ENCODE results near the gene B3GNT8. TPM values are rescaled to one million over a fixed set of nuclear protein-coding genes. Genes with fewer than 3 reads are reported as not detected.
"Not testable (repeated sequence)": the region's sequence is repeated elsewhere in the genome, so short reads cannot be mapped to it uniquely, and the experiment has no call there.

The B3GNT8 gene
- total RNA-seq (2021) (0.20 TPM in 1 of 2 replicates, not detected in the other), Bru-seq, nascent RNA (percentile 31 among the genes with signal in this experiment), BruChase-seq, experiment 1, labeled RNA remaining after a 2-hour chase (percentile 32 among the genes with signal in this experiment), BruChase-seq, experiment 2, labeled RNA remaining after a 6-hour chase (percentile 34 among the genes with signal in this experiment)
- long read RNA-seq: 0 reads

GRCh38 chr19:41426952-41427646 lies at the start of gene B3GNT8:
Gene B3GNT8, minus strand, starts transcription at chr19:41427374. Its CDS starts 596 bp downstream, at chr19:41426778.
- BruUV-seq (replicated peaks): no TSS peak
- no peaks in the 10 kb centered on the region for H3K36me3 ChIP-seq (ENCODE audit: low read depth)
- H3K9me3 ChIP-seq (ENCODE audit: insufficient read depth, low read depth): no peaks in the 10 kb centered on the region
- intact Hi-C loops (cut with micrococcal nuclease; ENCODE audit: unreplicated experiment): no loop called here
- no peaks in the 10 kb centered on the region for H3K9me2 ChIP-seq (ENCODE audit: insufficient read depth)
- ChIA-PET POLR2A (ENCODE audit: unreplicated experiment) (interaction anchor here (0.6 kb wide), 1 partner anchor 12 kb away, joined by 22 read pairs; the partner anchor contains the start of gene DMAC2), CTCF (interaction anchor here (0.7 kb wide), 1 partner anchor 8 kb away, joined by 15 read pairs; no protein-coding TSS in a partner anchor)
- H3K27ac ChIP-seq: no peak within 1 kb of the TSS
- peaks cover 7% of the 10 kb centered on the region; the same call in 1 of the 2 replicates for H3F3A ChIP-seq (ENCODE audit: insufficient read depth, low read depth)
- TF ChIP-seq, protein P1, sequence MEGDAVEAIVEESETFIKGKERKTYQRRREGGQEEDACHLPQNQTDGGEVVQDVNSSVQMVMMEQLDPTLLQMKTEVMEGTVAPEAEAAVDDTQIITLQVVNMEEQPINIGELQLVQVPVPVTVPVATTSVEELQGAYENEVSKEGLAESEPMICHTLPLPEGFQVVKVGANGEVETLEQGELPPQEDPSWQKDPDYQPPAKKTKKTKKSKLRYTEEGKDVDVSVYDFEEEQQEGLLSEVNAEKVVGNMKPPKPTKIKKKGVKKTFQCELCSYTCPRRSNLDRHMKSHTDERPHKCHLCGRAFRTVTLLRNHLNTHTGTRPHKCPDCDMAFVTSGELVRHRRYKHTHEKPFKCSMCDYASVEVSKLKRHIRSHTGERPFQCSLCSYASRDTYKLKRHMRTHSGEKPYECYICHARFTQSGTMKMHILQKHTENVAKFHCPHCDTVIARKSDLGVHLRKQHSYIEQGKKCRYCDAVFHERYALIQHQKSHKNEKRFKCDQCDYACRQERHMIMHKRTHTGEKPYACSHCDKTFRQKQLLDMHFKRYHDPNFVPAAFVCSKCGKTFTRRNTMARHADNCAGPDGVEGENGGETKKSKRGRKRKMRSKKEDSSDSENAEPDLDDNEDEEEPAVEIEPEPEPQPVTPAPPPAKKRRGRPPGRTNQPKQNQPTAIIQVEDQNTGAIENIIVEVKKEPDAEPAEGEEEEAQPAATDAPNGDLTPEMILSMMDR (conservative IDR thresholded peaks at IDR 0.05): no peak
- TF ChIP-seq EZH2 (IDR thresholded peaks at IDR 0.05; ENCODE audit: low read depth): no peak
- H3K4me3 ChIP-seq: no peak within 1 kb of the TSS
- DNase-seq: peak in 1 of 2 experiments; percentile 49
- H3K4me2 ChIP-seq: no peak within 1 kb of the TSS
- no peaks in the 10 kb centered on the region for H3K4me1 ChIP-seq (replicated peaks; ENCODE audit: insufficient read depth)
- H3K27me3 ChIP-seq (ENCODE audit: insufficient read depth, low read depth): no peaks in the 10 kb centered on the region
- H4K20me1 ChIP-seq (ENCODE audit: insufficient read depth): no peaks in the 10 kb centered on the region
- H2AFZ ChIP-seq: no peak within 1 kb of the TSS
- no peaks in the 10 kb centered on the region for H3K79me2 ChIP-seq (ENCODE audit: low read depth)

DNA sequence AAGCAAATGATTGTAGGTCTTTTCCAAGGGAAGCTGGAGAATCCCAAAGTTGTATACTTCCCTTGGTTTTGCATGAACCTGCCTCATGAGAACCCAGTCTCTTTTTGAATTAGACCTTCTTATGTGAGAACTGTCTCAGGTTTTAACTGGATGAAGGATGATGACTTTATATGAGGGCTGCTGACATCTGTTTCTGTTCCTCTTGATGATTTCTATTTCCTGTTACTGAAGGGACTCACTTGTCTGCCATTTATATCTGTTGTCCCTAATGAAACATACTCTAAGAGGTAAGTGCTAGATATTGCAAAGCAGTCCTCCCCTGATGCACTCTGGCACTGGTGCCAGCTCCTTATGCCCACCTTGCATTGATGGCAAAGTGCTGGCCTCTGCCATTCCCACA lies 49.4 kb upstream of the B3GNT8 start:
- ChIA-PET POLR2A (ENCODE audit: unreplicated experiment) (no interaction called here), CTCF (no interaction called here)
- H3K4me2 ChIP-seq: no peak overlapping the region
- DNase-seq: no peak
- no peak overlapping the region for H3K4me3 ChIP-seq
- TF ChIP-seq, protein P1 (conservative IDR thresholded peaks at IDR 0.05): no peak
- no peak for TF ChIP-seq EZH2 (IDR thresholded peaks at IDR 0.05; ENCODE audit: low read depth)
- no peaks in the 10 kb centered on the region for H3F3A ChIP-seq (ENCODE audit: insufficient read depth, low read depth)
- H3K27me3 ChIP-seq (ENCODE audit: insufficient read depth, low read depth): peaks cover 91% of the 10 kb centered on the region
- no peaks in the 10 kb centered on the region for H3K4me1 ChIP-seq (replicated peaks; ENCODE audit: insufficient read depth)
- intact Hi-C loops (cut with micrococcal nuclease; ENCODE audit: unreplicated experiment): no loop called here
- H3K9me3 ChIP-seq (ENCODE audit: insufficient read depth, low read depth): no peaks in the 10 kb centered on the region; the same call in 1 of the 2 replicates
- BruUV-seq (replicated peaks): no TSS peak
- no peaks in the 10 kb centered on the region for H4K20me1 ChIP-seq (ENCODE audit: insufficient read depth)
- no peak overlapping the region for H3K27ac ChIP-seq
- no peaks in the 10 kb centered on the region for H3K9me2 ChIP-seq (ENCODE audit: insufficient read depth)
- H3K36me3 ChIP-seq (ENCODE audit: low read depth): no peaks in the 10 kb centered on the region
- no peaks in the 10 kb centered on the region for H3K79me2 ChIP-seq (ENCODE audit: low read depth)
- no peak overlapping the region for H2AFZ ChIP-seq

- H3K27ac ChIP-seq; BruUV-seq (replicated peaks); H3K4me1 ChIP-seq (replicated peaks; ENCODE audit: insufficient read depth); H3K4me2 ChIP-seq; H3K4me3 ChIP-seq; intact Hi-C loops (cut with micrococcal nuclease; ENCODE audit: unreplicated experiment); H3K36me3 ChIP-seq (ENCODE audit: low read depth); DNase-seq; H3K79me2 ChIP-seq (ENCODE audit: low read depth); H2AFZ ChIP-seq; CTCF ChIA-PET; H3K9me3 ChIP-seq (ENCODE audit: insufficient read depth, low read depth); H4K20me1 ChIP-seq (ENCODE audit: insufficient read depth); H3F3A ChIP-seq (ENCODE audit: insufficient read depth, low read depth); H3K9me2 ChIP-seq (ENCODE audit: insufficient read depth); POLR2A ChIA-PET (ENCODE audit: unreplicated experiment): not testable (repeated sequence)
- peaks cover 100% of the 10 kb centered on the region for H3K27me3 ChIP-seq (ENCODE audit: insufficient read depth, low read depth)
Measured at GRCh38 chr19:41463257-41464256, 36.4 kb upstream of the B3GNT8 start.

Measured in PC-9 (cell line).